Sigmoid colon (tissue), 4 donors: ENCODE measurements around the gene FAM81A.
"Not testable (repeated sequence)": the region's sequence is repeated elsewhere in the genome, so short reads cannot be mapped to it uniquely, and the experiment has no call there.

Experiments
- EP300 ChIP-seq, 4 donors: sonication (generic); formaldehyde crosslinking; IDR thresholded peaks; one replicate each; pipeline ENCODE4 v1.6.1; 2017; ENCODE audit warnings: antibody characterized with exemption in 4 of 4
- POLR2A ChIP-seq, 2 donors: fragments of 450-650 bp; IDR thresholded peaks; one replicate each; pipeline ENCODE4 v1.6.1; 2016; ENCODE audit warnings: antibody characterized with exemption in 2 of 2, mild to moderate bottlenecking in 2 of 2, moderate library complexity in 2 of 2

DNA sequence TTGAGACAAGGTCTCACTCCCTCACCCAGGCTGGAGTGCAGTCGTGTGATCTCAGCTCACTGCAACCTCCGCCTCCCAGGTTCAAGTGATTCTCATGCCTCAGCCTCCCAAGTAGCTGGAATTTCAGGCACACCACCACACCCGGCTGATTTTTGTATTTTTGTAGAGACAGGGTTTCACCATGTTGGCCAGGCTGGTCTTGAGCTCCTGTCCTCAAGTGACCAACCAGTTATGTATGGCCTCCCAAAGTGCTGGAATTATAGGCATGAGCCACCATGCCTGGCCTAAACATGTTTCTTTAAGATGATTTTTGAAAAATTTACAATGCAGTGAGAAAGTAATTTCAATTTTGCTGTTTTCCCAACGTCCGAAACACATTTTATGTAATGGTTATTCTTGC is 37.2 kb downstream of the FAM81A start:
- TF ChIP-seq EP300, POLR2A (IDR thresholded peaks at IDR 0.05): not testable (repeated sequence)
